ENCODE data around the gene TF.

Gene TF

GRCh38 chr3:133838916-133839800 lies 93.0 kb downstream of the TF start:
- no peak for TF ChIP-seq SIN3A (IDR thresholded peaks at IDR 0.05; ENCODE audit: borderline replicate concordance, insufficient read depth, low read length)
- TF ChIP-seq FOXP2 (optimal IDR thresholded peaks at IDR 0.05; ENCODE audit: borderline replicate concordance, extremely low read depth, extremely low read length, insufficient read depth) = no peak
- no peak for TF ChIP-seq POLR2AphosphoS5 (IDR thresholded peaks at IDR 0.05; ENCODE audit: low read depth, low read length)
- TF ChIP-seq REST (IDR thresholded peaks at IDR 0.05; ENCODE audit: insufficient read depth in 1 of 2, low read depth in 2 of 2, low read length in 2 of 2) = no peak
- no peak for TF ChIP-seq TAF1 (IDR thresholded peaks at IDR 0.05; ENCODE audit: borderline replicate concordance, insufficient read depth, low read length)

- TF ChIP-seq FOXP2 (optimal IDR thresholded peaks at IDR 0.05; ENCODE audit: borderline replicate concordance, extremely low read depth, extremely low read length, insufficient read depth) (no peak), TAF1 (IDR thresholded peaks at IDR 0.05; ENCODE audit: borderline replicate concordance, insufficient read depth, low read length) (no peak), SIN3A (IDR thresholded peaks at IDR 0.05; ENCODE audit: borderline replicate concordance, insufficient read depth, low read length) (no peak), POLR2AphosphoS5 (IDR thresholded peaks at IDR 0.05; ENCODE audit: low read depth, low read length) (no peak), REST (IDR thresholded peaks at IDR 0.05; ENCODE audit: insufficient read depth in 1 of 2, low read depth in 2 of 2, low read length in 2 of 2) (no peak)
These were observed 94.0 kb downstream of the TF start for GRCh38 chr3:133840055-133840737.

- no peak for TF ChIP-seq REST (IDR thresholded peaks at IDR 0.05; ENCODE audit: insufficient read depth in 1 of 2, low read depth in 2 of 2, low read length in 2 of 2)
- TF ChIP-seq FOXP2 (optimal IDR thresholded peaks at IDR 0.05; ENCODE audit: borderline replicate concordance, extremely low read depth, extremely low read length, insufficient read depth) = no peak
- no peak for TF ChIP-seq SIN3A (IDR thresholded peaks at IDR 0.05; ENCODE audit: borderline replicate concordance, insufficient read depth, low read length)
- no peak for TF ChIP-seq POLR2AphosphoS5 (IDR thresholded peaks at IDR 0.05; ENCODE audit: low read depth, low read length)
- no peak for TF ChIP-seq TAF1 (IDR thresholded peaks at IDR 0.05; ENCODE audit: borderline replicate concordance, insufficient read depth, low read length)
These were observed 94.6 kb downstream of the TF start for GRCh38 chr3:133840767-133841166.

GRCh38 chr3:133841196-133841595 lies 95.0 kb downstream of the TF start:
- TF ChIP-seq FOXP2 (optimal IDR thresholded peaks at IDR 0.05; ENCODE audit: borderline replicate concordance, extremely low read depth, extremely low read length, insufficient read depth) (no peak), REST (IDR thresholded peaks at IDR 0.05; ENCODE audit: insufficient read depth in 1 of 2, low read depth in 2 of 2, low read length in 2 of 2) (no peak), TAF1 (IDR thresholded peaks at IDR 0.05; ENCODE audit: borderline replicate concordance, insufficient read depth, low read length) (no peak), POLR2AphosphoS5 (IDR thresholded peaks at IDR 0.05; ENCODE audit: low read depth, low read length) (no peak), SIN3A (IDR thresholded peaks at IDR 0.05; ENCODE audit: borderline replicate concordance, insufficient read depth, low read length) (no peak)

Measured in PFSK-1 (cell line).